Calu3 (cell line): ENCODE results near the gene SARM1. TPM values are rescaled to one million over a fixed set of nuclear protein-coding genes. Genes with fewer than 3 reads are reported as not detected.

Experiments
- BruUV-seq: library from RNA; stranded (reverse); fragments of 400-500 nt; replicated peaks from 2 replicates; lab custom pipeline; 2021; lab: Mats Ljungman, UMichigan
- CTCF ChIA-PET: fragments of 300-600 bp; sonication (Branson Sonifier 250); formaldehyde crosslinking; loops from one replicate; lab custom pipeline; 2022; ENCODE audit warnings: antibody characterized with exemption; lab: Charles Lee
- DNase-seq: peaks from one replicate; pipeline ENCODE4 v3.0.0; 2022
- H3K27ac Mint-ChIP-seq: one replicate; pipeline ENCODE4 v1.8.0; 2022; ENCODE audit warnings: mixed read lengths; ENCODE audit not compliant: unreplicated experiment
- H3K27me3 Mint-ChIP-seq: one replicate; pipeline ENCODE4 v1.8.0; 2022; ENCODE audit warnings: mixed read lengths; ENCODE audit not compliant: unreplicated experiment
- H3K36me3 Mint-ChIP-seq: one replicate; pipeline ENCODE4 v1.8.0; 2022; ENCODE audit warnings: mild to moderate bottlenecking, moderate library complexity, mixed read lengths; ENCODE audit not compliant: insufficient read depth, unreplicated experiment
- H3K4me1 Mint-ChIP-seq: one replicate; pipeline ENCODE4 v1.8.0; 2022; ENCODE audit warnings: mild to moderate bottlenecking, low read depth, mixed read lengths; ENCODE audit not compliant: unreplicated experiment
- H3K4me3 Mint-ChIP-seq: one replicate; pipeline ENCODE4 v1.8.0; 2022; ENCODE audit warnings: mild to moderate bottlenecking, low read depth, moderate library complexity, mixed read lengths; ENCODE audit not compliant: unreplicated experiment
- H3K9me3 Mint-ChIP-seq: one replicate; pipeline ENCODE4 v1.8.0; 2022; ENCODE audit warnings: low read depth, mixed read lengths; ENCODE audit not compliant: unreplicated experiment
- CTCF ChIP-seq: fragments of 200-600 bp; IDR thresholded peaks from one replicate; pipeline ENCODE4 v1.8.0; 2022; ENCODE audit warnings: antibody characterized with exemption; ENCODE audit not compliant: unreplicated experiment
- intact Hi-C: fragments of 100-400 bp; cut with micrococcal nuclease; formaldehyde crosslinking; loops from one replicate; pipeline ENCODE4 v1.10.0; 2022; ENCODE audit not compliant: unreplicated experiment
- total RNA-seq: library from RNA; stranded (reverse); gene quantifications from 2 replicates; pipeline ENCODE4 v1.2.3, GENCODE V29; 2022

SARM1 gene
- total RNA-seq, 1 experiment from 2014 or later = 8.1 TPM

- intact Hi-C loops = no loop called here
- Mint-ChIP-seq H3K9me3 (no peaks in the 10 kb centered on the region), H3K27me3 (peaks cover 40% of the 10 kb centered on the region), H3K27ac (no peak overlapping the region), H3K4me3 (no peak overlapping the region), H3K36me3 (peaks cover 12% of the 10 kb centered on the region), H3K4me1 (no peaks in the 10 kb centered on the region)
- CTCF ChIA-PET = no interaction called here
- no peak for DNase-seq
- no TSS peak for BruUV-seq
- no peak for TF ChIP-seq CTCF
Measured at GRCh38 chr17:28407130-28407973, 35.9 kb downstream of the SARM1 start.

DNA sequence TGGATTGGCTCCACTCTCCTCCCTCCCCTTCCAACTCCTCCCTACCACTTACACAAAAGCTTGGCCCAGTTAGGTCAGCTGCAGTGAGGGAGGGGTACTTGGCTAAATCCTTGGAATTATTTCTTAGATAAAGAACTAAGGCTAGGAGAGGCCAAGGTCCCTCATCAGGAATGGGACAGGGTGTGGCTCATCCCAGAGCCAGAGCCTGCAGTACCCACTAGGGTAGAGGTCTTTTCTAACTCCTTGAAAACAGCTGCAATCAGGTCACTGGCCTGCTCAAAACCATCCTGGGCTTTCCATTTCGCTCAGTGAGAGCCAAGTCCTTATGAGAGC, 36.4 kb downstream of the SARM1 start:
- no peaks in the 10 kb centered on the region for H3K4me1 Mint-ChIP-seq
- peaks cover 45% of the 10 kb centered on the region for H3K27me3 Mint-ChIP-seq
- no peak for DNase-seq
- CTCF ChIA-PET = no interaction called here
- no peak overlapping the region for H3K4me3 Mint-ChIP-seq
- no peaks in the 10 kb centered on the region for H3K9me3 Mint-ChIP-seq
- BruUV-seq = no TSS peak
- no peak for TF ChIP-seq CTCF
- H3K27ac Mint-ChIP-seq = no peak overlapping the region
- intact Hi-C loops = no loop called here
- H3K36me3 Mint-ChIP-seq = peaks cover 12% of the 10 kb centered on the region

DNA sequence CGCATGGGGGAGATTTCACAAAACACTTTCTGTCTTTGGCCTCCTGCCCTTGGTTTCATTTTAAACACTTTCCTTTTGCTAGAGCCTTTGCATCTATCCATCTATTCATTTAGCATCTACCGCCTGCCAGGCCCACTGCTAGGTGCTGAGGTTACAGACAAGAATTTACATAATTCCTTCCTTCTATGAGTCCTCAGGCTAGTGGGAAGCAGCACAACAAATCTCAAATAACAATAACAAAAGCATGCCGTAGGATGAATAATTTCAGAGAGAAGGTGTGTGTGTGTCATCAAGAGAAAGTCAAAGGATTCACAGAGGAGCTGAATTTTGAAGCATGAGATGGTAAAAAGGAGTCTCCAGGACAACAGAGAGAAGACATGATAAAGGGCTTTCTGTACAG, 40.6 kb downstream of the SARM1 start:
- intact Hi-C loops = no loop called here
- no peaks in the 10 kb centered on the region for H3K4me1 Mint-ChIP-seq
- no peak for DNase-seq
- TF ChIP-seq CTCF = no peak
- H3K27ac Mint-ChIP-seq = no peak overlapping the region
- H3K27me3 Mint-ChIP-seq = peaks cover 67% of the 10 kb centered on the region
- no TSS peak for BruUV-seq
- CTCF ChIA-PET = no interaction called here
- no peaks in the 10 kb centered on the region for H3K9me3 Mint-ChIP-seq
- H3K4me3 Mint-ChIP-seq = no peak overlapping the region
- no peaks in the 10 kb centered on the region for H3K36me3 Mint-ChIP-seq

DNA sequence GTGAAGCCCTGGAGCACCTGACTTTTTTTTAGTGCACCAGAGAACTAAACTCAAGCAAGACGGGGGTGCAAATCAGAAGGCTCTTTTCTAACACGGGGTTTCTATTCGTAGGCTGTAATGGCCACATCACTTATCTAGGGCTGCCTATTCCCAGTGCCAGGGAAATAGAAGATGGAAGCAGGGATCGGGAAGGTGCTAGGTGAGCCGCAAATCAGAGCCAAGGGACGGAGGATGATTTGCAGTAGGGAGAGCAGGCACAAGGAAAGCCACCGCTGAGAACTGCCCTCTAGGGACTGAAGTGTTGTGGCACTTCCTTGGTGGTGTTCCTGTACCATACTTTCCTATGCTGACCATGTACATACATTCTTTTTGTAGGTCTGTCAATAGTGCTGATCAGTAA, 42.3 kb downstream of the SARM1 start:
- no peaks in the 10 kb centered on the region for H3K9me3 Mint-ChIP-seq
- peaks cover 56% of the 10 kb centered on the region for H3K27me3 Mint-ChIP-seq
- intact Hi-C loops = no loop called here
- no peak overlapping the region for H3K27ac Mint-ChIP-seq
- H3K36me3 Mint-ChIP-seq = no peaks in the 10 kb centered on the region
- no TSS peak for BruUV-seq
- H3K4me1 Mint-ChIP-seq = no peaks in the 10 kb centered on the region
- TF ChIP-seq CTCF = no peak
- no peak for DNase-seq
- CTCF ChIA-PET = no interaction called here
- H3K4me3 Mint-ChIP-seq = no peak overlapping the region
